A549 (cell line): Measurements from ENCODE around the gene STXBP6.

Source experiments
- BHLHE40 ChIP-seq: IDR thresholded peaks from 2 replicates; pipeline ENCODE4 v1.6.1; 2012; ENCODE audit warnings: low read depth, low read length, inconsistent platforms
- CTCF ChIP-seq: fragments of >200 bp; sonication (Bioruptor Twin); formaldehyde crosslinking; IDR thresholded peaks from 3 replicates; pipeline ENCODE4 v1.5.1; 2016
- EP300 ChIP-seq, 2 experiments: fragments of >200 bp; sonication (Bioruptor Twin); formaldehyde crosslinking; IDR thresholded peaks; 2 replicates in 1 of 2; 3 replicates in 1 of 2; pipeline ENCODE4 v1.6.1; 2016 to 2017
- ESRRA ChIP-seq: fragments of 150-350 bp; IDR thresholded peaks from 2 replicates; pipeline ENCODE4 v1.6.1; 2014; ENCODE audit warnings: mild to moderate bottlenecking, low read length, borderline replicate concordance
- HDAC2 ChIP-seq: fragments of 200-600 bp; sonication (generic); IDR thresholded peaks from 2 replicates; pipeline ENCODE4 v1.6.1; 2016
- POLR2A ChIP-seq: IDR thresholded peaks from 2 replicates; pipeline ENCODE4 v1.6.1; 2012; ENCODE audit warnings: mild to moderate bottlenecking, low read length
- REST ChIP-seq: fragments of 200-600 bp; sonication (generic); IDR thresholded peaks from 2 replicates; pipeline ENCODE4 v1.6.1; 2016; ENCODE audit warnings: antibody characterized with exemption, mild to moderate bottlenecking, moderate library complexity
- SMC3 ChIP-seq: fragments of >200 bp; sonication (Bioruptor Twin); formaldehyde crosslinking; IDR thresholded peaks from 3 replicates; pipeline ENCODE4 v1.6.1; 2018; ENCODE audit warnings: inconsistent platforms

- TF ChIP-seq EP300 (IDR thresholded peaks at IDR 0.05) (no peak), CTCF (no peak), ESRRA (no peak), POLR2A (no peak), HDAC2 (no peak), REST (no peak), BHLHE40 (no peak), SMC3 (no peak)
These were observed 131.1 kb downstream of the STXBP6 start for GRCh38 chr14:24918822-24919221.
